Lung microvascular endothelial cell (primary cell): ENCODE measurements around the gene TLE4. TPM values are rescaled to one million over a fixed set of nuclear protein-coding genes. Genes with fewer than 3 reads are reported as not detected.

Experiments
- DNase-seq, 2 donors: peaks; one replicate each; pipeline versions ENCODE4 v3.0.0 to v3.0.0-alpha.2; 2010; ENCODE audit warnings: low read depth in 2 of 2
- total RNA-seq: library from RNA; depleted of rRNA; stranded (reverse); fragments of >200 nt; gene quantifications from 2 replicates; pipeline ENCODE4 v1.2.1, GENCODE V29; 2014

TLE4 gene
- total RNA-seq, 1 donor from 2014 or later, result 16.9 TPM

GRCh38 chr9:79663300-79663699 is 91.5 kb downstream of the TLE4 start:
- DNase-seq, result no peak

- no peak for DNase-seq
Observed at GRCh38 chr9:79663878-79664277, 92.1 kb downstream of the TLE4 start.

- DNase-seq, result no peak
Observed at GRCh38 chr9:79664375-79664831, 92.6 kb downstream of the TLE4 start.

- no peak for DNase-seq
Observed at GRCh38 chr9:79665369-79665768, 93.6 kb downstream of the TLE4 start.

GRCh38 chr9:79665931-79666330 is 94.2 kb downstream of the TLE4 start:
- DNase-seq, result no peak

- no peak for DNase-seq
Observed at GRCh38 chr9:79667120-79667519, 95.4 kb downstream of the TLE4 start.

- DNase-seq, result no peak
Observed at GRCh38 chr9:79667817-79668436, 96.2 kb downstream of the TLE4 start.

- DNase-seq, result no peak
Observed at GRCh38 chr9:79668956-79669355, 97.2 kb downstream of the TLE4 start.

- no peak for DNase-seq
Observed at GRCh38 chr9:79670269-79670961, 98.7 kb downstream of the TLE4 start.

GRCh38 chr9:79671558-79671957 is 99.8 kb downstream of the TLE4 start:
- DNase-seq, result no peak

GRCh38 chr9:79672236-79672635 is 100.5 kb downstream of the TLE4 start:
- no peak for DNase-seq

GRCh38 chr9:79672891-79673290 is 101.1 kb downstream of the TLE4 start:
- DNase-seq, result no peak

GRCh38 chr9:79673614-79674013 is 101.8 kb downstream of the TLE4 start:
- no peak for DNase-seq

GRCh38 chr9:79674052-79674777 is 102.5 kb downstream of the TLE4 start:
- DNase-seq, result no peak

GRCh38 chr9:79681576-79681975 is 109.8 kb downstream of the TLE4 start:
- DNase-seq, result no peak

GRCh38 chr9:79682076-79682736 is 110.4 kb downstream of the TLE4 start:
- DNase-seq, result peak; percentile 58 to 61

- no peak for DNase-seq
Observed at GRCh38 chr9:79684059-79684458, 112.3 kb downstream of the TLE4 start.

GRCh38 chr9:79684711-79685575 is 113.2 kb downstream of the TLE4 start:
- no peak for DNase-seq

GRCh38 chr9:79685577-79685976 is 113.8 kb downstream of the TLE4 start:
- no peak for DNase-seq

- peak in 1 of 2 donors; percentile 70 for DNase-seq
Observed at GRCh38 chr9:79686381-79687130, 114.8 kb downstream of the TLE4 start.
